ENCODE measurements around the gene ZPBP. TPM values are rescaled to one million over a fixed set of nuclear protein-coding genes. Genes with fewer than 3 reads are reported as not detected.

Gene ZPBP
- total and polyA plus RNA-seq, 2 of the 4 experiments (the other 2 are of a cell fraction), result not detected

- Histone ChIP-seq H2AK5ac (ENCODE audit: low read depth, low read length) (no peak overlapping the region), H4K20me1 (ENCODE audit: insufficient read depth, low read length) (no peaks in the 10 kb centered on the region), H3K4ac (ENCODE audit: low read depth, low read length) (no peak overlapping the region), H4K8ac (ENCODE audit: low read depth in 2 of 2, low read length in 2 of 2) (no peak overlapping the region), H2AFZ (replicated peaks; ENCODE audit: low read length, poor library complexity) (no peak overlapping the region), H3K56ac (ENCODE audit: extremely low read depth, insufficient read depth, low read length) (no peak overlapping the region), H2BK15ac (ENCODE audit: low read depth, low read length) (no peak overlapping the region), H4K5ac (ENCODE audit: low read depth, low read length) (no peak overlapping the region), H3K9me1 (ENCODE audit: insufficient read depth, low read length) (no peaks in the 10 kb centered on the region), H2BK20ac (ENCODE audit: low read depth, low read length) (no peak overlapping the region), H2BK120ac (ENCODE audit: low read depth, low read length) (no peak overlapping the region), H2BK5ac (ENCODE audit: low read depth, low read length, poor library complexity, severe bottlenecking) (no peak overlapping the region), H2AK9ac (replicated peaks; ENCODE audit: low read depth, low read length, poor library complexity) (no peak overlapping the region), H3K9ac (ENCODE audit: low read depth, low read length) (no peak overlapping the region), H3K79me1 (ENCODE audit: low read depth in 1 of 2, low read length in 2 of 2) (no peaks in the 10 kb centered on the region), H4K91ac (ENCODE audit: insufficient read depth, low read depth, low read length) (no peak overlapping the region), H3K23ac (ENCODE audit: low read depth, low read length) (no peak overlapping the region), H3K9me3 (ENCODE audit: control insufficient read depth, insufficient read depth, low read length) (no peaks in the 10 kb centered on the region; the same call in 1 of the 2 replicates), H3K27ac (ENCODE audit: insufficient read depth, low read length) (no peak overlapping the region), H3K4me1 (ENCODE audit: control insufficient read depth, insufficient read depth, low read length) (no peaks in the 10 kb centered on the region), H3K4me3 (ENCODE audit: insufficient read depth, low read depth, low read length) (no peak overlapping the region), H3K4me2 (ENCODE audit: low read depth, low read length) (no peak overlapping the region), H3K18ac (ENCODE audit: low read depth, low read length) (no peak overlapping the region), H3K36me3 (ENCODE audit: control insufficient read depth, insufficient read depth, low read length) (no peaks in the 10 kb centered on the region), H3K27me3 (ENCODE audit: control insufficient read depth, insufficient read depth, low read length) (no peaks in the 10 kb centered on the region), H3K14ac (replicated peaks; ENCODE audit: low read depth, low read length) (no peak overlapping the region)
- dilution Hi-C loops (cut with HindIII; ENCODE audit: low sequenced_read_pairs, unreplicated experiment), result no loop called here
- DNase-seq (no peak), ATAC-seq (ENCODE audit: low read depth) (no peak)
- intact Hi-C loops (cut with micrococcal nuclease), result no loop called here
- POLR2A ChIA-PET (ENCODE audit: unreplicated experiment), result no interaction called here
- WGBS, 2 experiments (ENCODE audit: extremely low coverage in 2 of 2, insufficient read length in 1 of 2), result no CpG with 5 or more reads among the region's 2 CpGs
- in situ Hi-C loops (cut with MboI; ENCODE audit: low sequenced_read_pairs), result no loop called here
- BruUV-seq (replicated peaks), result no TSS peak
- no peak for TF ChIP-seq RFX5 (IDR thresholded peaks at IDR 0.05; ENCODE audit: low read depth, low read length)
- CTCF ChIA-PET, result no interaction called here
These were observed 19.2 kb upstream of the ZPBP start for GRCh38 chr7:50112250-50112649.

Data from IMR-90 (cell line).